ENCODE data around the gene TNS3. TPM values are rescaled to one million over a fixed set of nuclear protein-coding genes. Genes with fewer than 3 reads are reported as not detected.
A peak's percentile ranks its signal among the peaks of the same experiment; 100 is the strongest.
"Not testable (repeated sequence)": the region's sequence is repeated elsewhere in the genome, so short reads cannot be mapped to it uniquely, and the experiment has no call there.

The TNS3 gene
- total RNA-seq, 1 donor from 2014 or later = 426 TPM

- H3K9me3 Mint-ChIP-seq (ENCODE audit: low read depth) = peaks cover 19% of the 10 kb centered on the region
- TF ChIP-seq CTCF (IDR thresholded peaks at IDR 0.05) = peak; percentile 99
- peak overlapping the region; percentile 85 for H3K27ac Mint-ChIP-seq (ENCODE audit: unreplicated experiment)
- H3K27me3 Mint-ChIP-seq (ENCODE audit: low read depth) = no peaks in the 10 kb centered on the region
- no peak overlapping the region for H3K4me3 Mint-ChIP-seq (ENCODE audit: unreplicated experiment)
- H3K4me1 Mint-ChIP-seq (ENCODE audit: low read depth) = peaks cover 28% of the 10 kb centered on the region
- no peak for DNase-seq (ENCODE audit: low spot score)
- peaks cover 9% of the 10 kb centered on the region for H3K36me3 Mint-ChIP-seq (ENCODE audit: low read depth)
These were observed 315.7 kb downstream of the TNS3 start for GRCh38 chr7:47266131-47266706.

GRCh38 chr7:47265621-47266020, 316.3 kb downstream of the TNS3 start:
- Mint-ChIP-seq H3K9me3 (ENCODE audit: low read depth) (peaks cover 19% of the 10 kb centered on the region), H3K27ac (ENCODE audit: unreplicated experiment) (no peak overlapping the region), H3K4me1 (ENCODE audit: low read depth) (peaks cover 28% of the 10 kb centered on the region), H3K36me3 (ENCODE audit: low read depth) (peaks cover 9% of the 10 kb centered on the region), H3K4me3 (ENCODE audit: unreplicated experiment) (no peak overlapping the region), H3K27me3 (ENCODE audit: low read depth) (no peaks in the 10 kb centered on the region)
- TF ChIP-seq CTCF (IDR thresholded peaks at IDR 0.05) = no peak
- no peak for DNase-seq (ENCODE audit: low spot score)

- H3K36me3 Mint-ChIP-seq (ENCODE audit: low read depth) = peaks cover 15% of the 10 kb centered on the region
- no peak overlapping the region for H3K4me3 Mint-ChIP-seq (ENCODE audit: unreplicated experiment)
These were observed 317.8 kb downstream of the TNS3 start for GRCh38 chr7:47264021-47264651.

GRCh38 chr7:47262881-47263280, 319.0 kb downstream of the TNS3 start:
- Mint-ChIP-seq H3K27me3 (ENCODE audit: low read depth) (no peaks in the 10 kb centered on the region), H3K4me3 (ENCODE audit: unreplicated experiment) (no peak overlapping the region), H3K9me3 (ENCODE audit: low read depth) (peaks cover 2% of the 10 kb centered on the region), H3K36me3 (ENCODE audit: low read depth) (peaks cover 11% of the 10 kb centered on the region), H3K4me1 (ENCODE audit: low read depth) (peaks cover 33% of the 10 kb centered on the region), H3K27ac (ENCODE audit: unreplicated experiment) (no peak overlapping the region)
- TF ChIP-seq CTCF (IDR thresholded peaks at IDR 0.05) = no peak
- no peak for DNase-seq (ENCODE audit: low spot score)

More at GRCh38 chr7:47264021-47264651, 317.8 kb downstream of the TNS3 start:
- Mint-ChIP-seq H3K27me3 (ENCODE audit: low read depth) (no peaks in the 10 kb centered on the region), H3K27ac (ENCODE audit: unreplicated experiment) (no peak overlapping the region), H3K9me3 (ENCODE audit: low read depth) (peaks cover 13% of the 10 kb centered on the region), H3K4me1 (ENCODE audit: low read depth) (peaks cover 28% of the 10 kb centered on the region)
- TF ChIP-seq CTCF (IDR thresholded peaks at IDR 0.05) = no peak
- no peak for DNase-seq (ENCODE audit: low spot score)

DNA sequence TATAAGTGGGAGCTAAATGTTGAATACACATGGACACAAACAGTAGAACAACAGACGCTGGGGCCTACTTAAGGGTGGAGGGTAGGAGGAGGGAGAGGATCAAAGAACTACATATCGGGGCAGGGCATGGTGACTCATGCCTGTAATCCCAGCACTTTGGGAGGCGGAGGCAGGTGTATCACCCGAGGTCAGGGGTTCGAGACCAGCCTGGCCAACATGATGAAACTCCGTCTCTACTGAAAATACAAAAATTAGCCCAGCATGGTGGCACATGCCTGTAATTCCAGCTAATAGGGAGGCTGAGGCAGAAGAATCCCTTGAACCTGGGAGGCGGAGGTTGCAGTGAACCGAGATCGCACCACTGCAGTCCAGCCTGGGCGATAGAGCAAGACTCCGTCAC, 319.8 kb downstream of the TNS3 start:
- not testable (repeated sequence) for H3K36me3 Mint-ChIP-seq (ENCODE audit: low read depth); DNase-seq (ENCODE audit: low spot score); H3K9me3 Mint-ChIP-seq (ENCODE audit: low read depth); H3K27ac Mint-ChIP-seq (ENCODE audit: unreplicated experiment); H3K27me3 Mint-ChIP-seq (ENCODE audit: low read depth); H3K4me3 Mint-ChIP-seq (ENCODE audit: unreplicated experiment)
- peaks cover 30% of the 10 kb centered on the region for H3K4me1 Mint-ChIP-seq (ENCODE audit: low read depth)

DNA sequence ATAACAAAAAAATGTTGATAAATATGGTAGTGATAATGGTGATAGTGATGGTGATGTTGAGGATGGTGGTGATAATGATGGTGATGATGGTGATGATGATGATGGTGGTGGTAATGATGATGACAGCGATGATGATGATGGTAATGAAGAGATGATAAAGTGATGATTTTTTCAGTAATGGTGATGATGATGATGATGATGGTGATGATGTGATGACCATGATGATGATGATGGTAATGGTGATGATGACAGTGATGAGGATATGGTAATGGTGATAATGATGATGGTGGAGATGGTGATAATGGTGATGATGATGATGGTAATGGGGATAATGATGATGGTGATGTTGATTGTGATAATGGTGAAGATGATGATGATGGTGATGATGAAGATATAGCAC, 321.6 kb downstream of the TNS3 start:
- H3K27ac Mint-ChIP-seq (ENCODE audit: unreplicated experiment) = no peak overlapping the region
- peaks cover 37% of the 10 kb centered on the region for H3K4me1 Mint-ChIP-seq (ENCODE audit: low read depth)
- H3K4me3 Mint-ChIP-seq (ENCODE audit: unreplicated experiment) = no peak overlapping the region
- H3K36me3 Mint-ChIP-seq (ENCODE audit: low read depth) = peaks cover 9% of the 10 kb centered on the region
- no peaks in the 10 kb centered on the region for H3K27me3 Mint-ChIP-seq (ENCODE audit: low read depth)
- H3K9me3 Mint-ChIP-seq (ENCODE audit: low read depth) = no peaks in the 10 kb centered on the region
- no peak for DNase-seq (ENCODE audit: low spot score)
- TF ChIP-seq CTCF (IDR thresholded peaks at IDR 0.05) = no peak

All from chondrocyte (in vitro differentiated cells).